ENCODE data around the gene SHANK2.

The SHANK2 gene

DNA sequence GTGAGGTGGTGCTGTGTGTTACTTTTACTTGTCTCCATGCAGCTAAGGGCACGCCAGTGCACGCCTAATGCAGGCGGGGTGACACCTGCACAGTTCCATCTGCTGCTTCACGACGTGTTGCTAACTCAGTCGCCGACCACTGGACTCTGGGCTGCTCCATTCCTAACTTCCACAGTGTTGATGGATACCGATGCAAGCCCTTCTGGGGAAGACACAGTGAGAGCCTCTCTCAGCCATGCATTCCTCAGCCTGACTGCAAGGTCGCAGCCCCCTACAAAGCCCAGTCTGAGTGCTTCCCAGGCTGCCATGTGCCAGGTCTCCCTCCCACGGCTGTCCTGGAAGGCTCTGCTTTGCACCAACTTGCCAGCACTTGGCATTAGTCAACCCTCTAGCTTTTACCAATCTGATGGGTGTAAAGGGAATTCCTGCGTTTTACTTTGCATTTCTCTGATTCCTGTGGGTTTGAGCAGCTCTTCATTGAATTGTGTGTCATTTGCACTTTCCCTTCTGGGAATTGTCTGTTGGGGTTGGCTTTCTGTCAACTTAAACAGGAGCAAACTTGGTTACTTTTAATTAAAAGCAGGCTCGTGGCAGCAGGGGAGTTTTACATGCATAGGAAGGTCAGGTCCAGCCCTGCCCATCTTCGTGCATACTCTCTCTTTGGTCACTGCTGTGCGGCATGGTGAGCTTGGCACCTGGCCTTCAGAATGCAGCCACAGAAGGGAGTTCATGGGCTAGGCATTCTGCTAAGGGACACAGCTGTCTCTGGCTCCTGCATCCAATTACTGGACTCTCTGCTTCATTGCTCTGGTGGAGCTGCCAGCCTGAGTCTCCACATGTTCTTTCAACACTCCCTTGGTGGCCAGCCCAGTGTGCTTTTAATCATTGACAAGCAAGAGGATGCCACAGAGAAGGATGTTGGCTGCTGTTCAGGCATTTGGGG is 34.6 kb upstream of the SHANK2 start:
- H3K27me3 ChIP-seq (replicated peaks; ENCODE audit: control insufficient read depth, insufficient read depth, low read length, poor library complexity, severe bottlenecking) = no peaks in the 10 kb centered on the region
- no peak overlapping the region for H3K27ac ChIP-seq (ENCODE audit: insufficient read depth, low read length, poor library complexity, severe bottlenecking)
- no peaks in the 10 kb centered on the region for H3K4me1 ChIP-seq (ENCODE audit: control insufficient read depth, insufficient read depth, low read length, poor library complexity, severe bottlenecking)
- no peaks in the 10 kb centered on the region for H3K9me3 ChIP-seq (ENCODE audit: control insufficient read depth, low read length)
- DNase-seq = no peak
- H3K36me3 ChIP-seq (ENCODE audit: control insufficient read depth, insufficient read depth, low read length) = no peaks in the 10 kb centered on the region
- no peak overlapping the region for H3K4me3 ChIP-seq (ENCODE audit: insufficient read depth, low read depth, low read length, poor library complexity, severe bottlenecking)

DNA sequence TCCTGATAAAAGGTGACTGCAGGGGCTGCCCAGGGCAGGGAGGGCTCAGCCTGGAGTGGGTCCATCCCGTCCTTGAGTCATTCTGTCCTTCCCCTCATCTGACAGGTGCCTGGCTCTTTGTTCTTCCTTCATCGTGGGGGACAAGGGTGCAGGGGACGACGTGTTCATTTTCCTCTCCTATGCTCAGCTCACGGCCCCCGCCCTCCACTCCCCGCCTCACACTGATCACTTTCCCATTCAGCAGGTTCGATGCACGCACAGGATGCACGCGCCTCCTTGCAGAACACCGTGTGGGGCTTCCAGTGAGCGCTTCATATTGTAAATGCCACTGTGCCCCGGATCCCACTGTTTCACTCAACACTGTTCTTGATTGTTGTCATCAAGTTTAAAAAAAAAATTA is 32.7 kb upstream of the SHANK2 start:
- Histone ChIP-seq H3K27ac (ENCODE audit: insufficient read depth, low read length, poor library complexity, severe bottlenecking) (no peak overlapping the region), H3K4me1 (ENCODE audit: control insufficient read depth, insufficient read depth, low read length, poor library complexity, severe bottlenecking) (no peaks in the 10 kb centered on the region), H3K4me3 (ENCODE audit: insufficient read depth, low read depth, low read length, poor library complexity, severe bottlenecking) (no peak overlapping the region), H3K9me3 (ENCODE audit: control insufficient read depth, low read length) (no peaks in the 10 kb centered on the region), H3K27me3 (replicated peaks; ENCODE audit: control insufficient read depth, insufficient read depth, low read length, poor library complexity, severe bottlenecking) (no peaks in the 10 kb centered on the region), H3K36me3 (ENCODE audit: control insufficient read depth, insufficient read depth, low read length) (no peaks in the 10 kb centered on the region)
- no peak for DNase-seq

DNA sequence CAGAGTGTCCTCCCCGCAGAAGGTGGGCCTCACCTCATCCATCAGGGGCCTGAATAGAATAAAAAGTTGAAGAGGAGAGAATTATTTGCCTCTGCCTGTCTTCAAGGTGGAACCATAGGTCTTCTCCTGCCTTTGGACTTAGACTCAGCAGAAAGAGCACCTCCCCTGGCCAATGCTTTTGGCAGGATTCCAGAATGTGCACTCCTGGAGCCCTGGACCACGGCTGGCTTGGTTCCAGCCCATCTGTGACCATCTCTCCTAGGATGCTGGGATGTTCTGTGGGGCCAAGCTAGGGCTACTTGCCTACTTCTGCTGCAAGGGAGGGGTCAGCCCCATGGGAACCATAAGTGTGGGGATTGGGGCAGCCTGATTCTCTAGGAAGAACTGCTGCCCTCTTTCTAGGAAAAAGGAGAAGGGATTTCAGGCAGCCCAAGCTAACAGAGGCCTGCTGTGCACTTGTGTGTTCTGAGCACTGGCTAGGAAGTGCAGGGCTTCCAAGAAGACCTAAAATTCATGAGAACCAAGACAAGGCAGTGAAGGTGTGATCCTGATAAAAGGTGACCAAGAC is 32.2 kb upstream of the SHANK2 start:
- no peak overlapping the region for H3K4me3 ChIP-seq (ENCODE audit: insufficient read depth, low read depth, low read length, poor library complexity, severe bottlenecking)
- H3K27me3 ChIP-seq (replicated peaks; ENCODE audit: control insufficient read depth, insufficient read depth, low read length, poor library complexity, severe bottlenecking) = no peaks in the 10 kb centered on the region
- no peak for DNase-seq
- no peaks in the 10 kb centered on the region for H3K9me3 ChIP-seq (ENCODE audit: control insufficient read depth, low read length)
- no peaks in the 10 kb centered on the region for H3K4me1 ChIP-seq (ENCODE audit: control insufficient read depth, insufficient read depth, low read length, poor library complexity, severe bottlenecking)
- H3K27ac ChIP-seq (ENCODE audit: insufficient read depth, low read length, poor library complexity, severe bottlenecking) = no peak overlapping the region
- H3K36me3 ChIP-seq (ENCODE audit: control insufficient read depth, insufficient read depth, low read length) = no peaks in the 10 kb centered on the region

DNA sequence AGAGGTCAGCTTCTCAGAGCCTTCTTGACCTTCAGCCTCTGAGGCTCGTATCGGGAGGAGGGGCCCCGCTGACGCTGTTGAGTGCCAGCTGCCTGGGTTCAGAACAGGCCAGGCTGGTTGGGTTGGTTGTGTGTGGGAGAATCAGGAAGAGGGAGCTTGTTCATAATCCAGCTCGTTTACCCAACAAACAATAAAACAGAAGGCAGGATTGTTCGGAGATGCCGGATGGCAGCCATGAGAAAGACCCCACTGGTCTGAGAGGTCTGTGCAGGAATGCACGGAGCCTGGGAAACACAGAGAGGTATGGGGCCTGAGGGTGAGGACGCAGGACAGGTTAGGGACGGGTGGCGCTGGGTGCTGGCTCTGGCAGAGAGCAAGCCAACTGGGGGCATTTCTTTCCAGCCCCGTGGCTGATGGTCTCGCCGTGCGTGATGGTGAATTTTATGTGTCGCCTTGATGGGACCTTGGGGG is 31.6 kb upstream of the SHANK2 start:
- Histone ChIP-seq H3K27ac (ENCODE audit: insufficient read depth, low read length, poor library complexity, severe bottlenecking) (no peak overlapping the region), H3K9me3 (ENCODE audit: control insufficient read depth, low read length) (no peaks in the 10 kb centered on the region), H3K36me3 (ENCODE audit: control insufficient read depth, insufficient read depth, low read length) (no peaks in the 10 kb centered on the region), H3K4me3 (ENCODE audit: insufficient read depth, low read depth, low read length, poor library complexity, severe bottlenecking) (no peak overlapping the region), H3K27me3 (replicated peaks; ENCODE audit: control insufficient read depth, insufficient read depth, low read length, poor library complexity, severe bottlenecking) (no peaks in the 10 kb centered on the region), H3K4me1 (ENCODE audit: control insufficient read depth, insufficient read depth, low read length, poor library complexity, severe bottlenecking) (no peaks in the 10 kb centered on the region)
- no peak for DNase-seq

DNA sequence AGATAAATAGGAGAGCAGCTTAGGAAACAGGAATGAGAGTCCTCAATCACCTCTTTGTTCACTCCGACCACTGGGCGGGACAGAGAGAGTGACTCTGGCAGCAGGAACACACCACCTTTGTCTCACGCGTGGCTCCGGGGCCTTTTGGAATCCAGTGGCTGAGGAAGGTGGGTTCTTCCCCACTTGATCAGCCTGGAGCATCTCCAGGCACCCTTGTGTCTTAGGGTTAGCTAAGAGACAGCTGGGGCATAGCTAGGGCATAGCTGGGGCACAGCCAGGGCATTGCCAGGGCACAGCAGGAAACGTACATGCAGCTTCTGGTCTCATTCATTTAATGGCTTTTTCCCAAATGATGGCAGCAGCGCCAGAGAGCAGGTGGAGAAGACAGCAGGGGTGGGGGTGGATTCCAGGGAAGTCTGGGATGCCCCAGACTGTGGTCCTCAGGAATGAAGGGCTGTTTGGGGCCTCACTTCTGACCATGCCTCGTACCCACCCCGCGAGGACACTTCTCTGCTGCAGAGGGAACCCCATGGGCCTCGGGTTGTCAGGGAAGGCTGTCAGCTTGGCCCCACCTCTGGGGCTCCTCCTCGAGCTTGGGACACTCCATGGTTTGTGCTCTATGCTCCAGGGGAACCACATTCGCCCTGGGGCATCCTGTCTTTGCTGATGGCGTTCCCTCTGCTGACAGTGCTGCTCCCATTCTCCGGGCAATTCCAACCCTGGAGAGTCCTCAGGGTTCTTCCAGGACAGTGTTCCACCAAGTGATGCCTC is 30.4 kb upstream of the SHANK2 start:
- Histone ChIP-seq H3K4me1 (ENCODE audit: control insufficient read depth, insufficient read depth, low read length, poor library complexity, severe bottlenecking) (no peaks in the 10 kb centered on the region), H3K27ac (ENCODE audit: insufficient read depth, low read length, poor library complexity, severe bottlenecking) (no peak overlapping the region), H3K36me3 (ENCODE audit: control insufficient read depth, insufficient read depth, low read length) (no peaks in the 10 kb centered on the region), H3K9me3 (ENCODE audit: control insufficient read depth, low read length) (no peaks in the 10 kb centered on the region), H3K27me3 (replicated peaks; ENCODE audit: control insufficient read depth, insufficient read depth, low read length, poor library complexity, severe bottlenecking) (no peaks in the 10 kb centered on the region), H3K4me3 (ENCODE audit: insufficient read depth, low read depth, low read length, poor library complexity, severe bottlenecking) (no peak overlapping the region)
- no peak for DNase-seq

DNA sequence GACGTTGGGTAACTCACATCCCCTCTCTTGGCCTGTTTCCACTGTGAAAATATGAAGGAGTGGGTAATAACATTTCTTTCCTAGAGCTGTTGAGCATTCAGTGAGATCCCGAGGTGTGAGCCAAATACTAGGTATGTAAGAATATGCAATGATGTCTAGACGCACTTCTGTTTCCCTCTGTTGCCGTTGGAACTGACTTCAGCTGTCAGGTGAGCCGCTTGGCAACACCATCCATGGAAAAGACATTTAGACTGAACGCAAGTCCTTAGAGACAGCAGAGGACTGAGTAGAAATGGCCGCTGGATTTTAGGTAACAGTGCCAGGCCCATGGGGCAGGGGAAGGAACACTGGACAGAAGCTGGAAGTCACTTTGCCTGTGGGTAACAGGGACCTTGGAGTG is 29.5 kb upstream of the SHANK2 start:
- H3K9me3 ChIP-seq (ENCODE audit: control insufficient read depth, low read length) = no peaks in the 10 kb centered on the region
- H3K27me3 ChIP-seq (replicated peaks; ENCODE audit: control insufficient read depth, insufficient read depth, low read length, poor library complexity, severe bottlenecking) = no peaks in the 10 kb centered on the region
- no peaks in the 10 kb centered on the region for H3K4me1 ChIP-seq (ENCODE audit: control insufficient read depth, insufficient read depth, low read length, poor library complexity, severe bottlenecking)
- no peaks in the 10 kb centered on the region for H3K36me3 ChIP-seq (ENCODE audit: control insufficient read depth, insufficient read depth, low read length)
- no peak overlapping the region for H3K4me3 ChIP-seq (ENCODE audit: insufficient read depth, low read depth, low read length, poor library complexity, severe bottlenecking)
- no peak overlapping the region for H3K27ac ChIP-seq (ENCODE audit: insufficient read depth, low read length, poor library complexity, severe bottlenecking)
- DNase-seq = no peak

DNA sequence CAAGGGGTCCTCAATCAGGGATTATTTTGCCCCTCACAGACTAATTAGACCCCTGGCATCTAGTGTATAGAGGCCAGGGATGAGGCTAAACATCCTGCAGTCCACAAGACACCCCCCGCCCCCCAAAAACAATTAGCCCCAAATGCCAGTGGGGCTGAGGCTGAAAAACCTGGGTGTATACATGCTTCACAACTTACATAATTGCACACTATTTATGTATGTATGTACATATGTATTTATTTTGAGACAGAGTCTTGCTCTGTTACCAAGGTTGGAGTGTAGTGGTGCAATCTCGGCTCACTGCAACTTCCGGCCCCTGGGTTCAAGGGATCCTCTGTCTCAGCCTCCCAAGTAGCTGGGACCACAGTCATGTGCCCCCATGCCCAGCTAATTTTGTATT is 28.8 kb upstream of the SHANK2 start:
- Histone ChIP-seq H3K4me1 (ENCODE audit: control insufficient read depth, insufficient read depth, low read length, poor library complexity, severe bottlenecking) (no peaks in the 10 kb centered on the region), H3K36me3 (ENCODE audit: control insufficient read depth, insufficient read depth, low read length) (no peaks in the 10 kb centered on the region), H3K27ac (ENCODE audit: insufficient read depth, low read length, poor library complexity, severe bottlenecking) (no peak overlapping the region), H3K9me3 (ENCODE audit: control insufficient read depth, low read length) (no peaks in the 10 kb centered on the region), H3K4me3 (ENCODE audit: insufficient read depth, low read depth, low read length, poor library complexity, severe bottlenecking) (no peak overlapping the region), H3K27me3 (replicated peaks; ENCODE audit: control insufficient read depth, insufficient read depth, low read length, poor library complexity, severe bottlenecking) (no peaks in the 10 kb centered on the region)
- DNase-seq = no peak

GRCh38 chr11:71279916-71280645 is 27.7 kb upstream of the SHANK2 start:
- Histone ChIP-seq H3K27me3 (replicated peaks; ENCODE audit: control insufficient read depth, insufficient read depth, low read length, poor library complexity, severe bottlenecking) (no peaks in the 10 kb centered on the region), H3K4me3 (ENCODE audit: insufficient read depth, low read depth, low read length, poor library complexity, severe bottlenecking) (no peak overlapping the region), H3K4me1 (ENCODE audit: control insufficient read depth, insufficient read depth, low read length, poor library complexity, severe bottlenecking) (no peaks in the 10 kb centered on the region), H3K27ac (ENCODE audit: insufficient read depth, low read length, poor library complexity, severe bottlenecking) (no peak overlapping the region), H3K36me3 (ENCODE audit: control insufficient read depth, insufficient read depth, low read length) (no peaks in the 10 kb centered on the region), H3K9me3 (ENCODE audit: control insufficient read depth, low read length) (no peaks in the 10 kb centered on the region)
- DNase-seq = no peak

- no peak for DNase-seq
- H3K9me3 ChIP-seq (ENCODE audit: control insufficient read depth, low read length) = no peaks in the 10 kb centered on the region
- H3K27ac ChIP-seq (ENCODE audit: insufficient read depth, low read length, poor library complexity, severe bottlenecking) = no peak overlapping the region
- no peaks in the 10 kb centered on the region for H3K36me3 ChIP-seq (ENCODE audit: control insufficient read depth, insufficient read depth, low read length)
- H3K4me1 ChIP-seq (ENCODE audit: control insufficient read depth, insufficient read depth, low read length, poor library complexity, severe bottlenecking) = no peaks in the 10 kb centered on the region
- no peaks in the 10 kb centered on the region for H3K27me3 ChIP-seq (replicated peaks; ENCODE audit: control insufficient read depth, insufficient read depth, low read length, poor library complexity, severe bottlenecking)
- H3K4me3 ChIP-seq (ENCODE audit: insufficient read depth, low read depth, low read length, poor library complexity, severe bottlenecking) = no peak overlapping the region
Observed at GRCh38 chr11:71272161-71272560, 19.8 kb upstream of the SHANK2 start.

Measured in effector memory CD4-positive, alpha-beta T cell (primary cell).